GM12878 (cell line): Measurements from ENCODE around the gene CYP2C8. TPM values are rescaled to one million over a fixed set of nuclear protein-coding genes. Genes with fewer than 3 reads are reported as not detected.

ENCODE experiments used
- FOXK2 ChIP-seq: fragments of 450-650 bp; IDR thresholded peaks from 2 replicates; pipeline ENCODE4 v1.6.1; 2017; ENCODE audit warnings: mild to moderate bottlenecking, moderate library complexity
- LARP7 ChIP-seq: fragments of 450-650 bp; IDR thresholded peaks from 2 replicates; pipeline ENCODE4 v1.6.1; 2017; ENCODE audit warnings: mild to moderate bottlenecking
- RAD21 ChIP-seq: IDR thresholded peaks from 2 replicates; pipeline ENCODE4 v1.6.1; 2011; ENCODE audit warnings: mild to moderate bottlenecking, low read depth, low read length, moderate library complexity; ENCODE audit not compliant: insufficient read depth
- TARDBP ChIP-seq: IDR thresholded peaks from 2 replicates; pipeline ENCODE4 v1.6.1; 2016; ENCODE audit warnings: borderline replicate concordance
- ZBTB40 ChIP-seq: fragments of 450-650 bp; IDR thresholded peaks from 2 replicates; pipeline ENCODE4 v1.6.1; 2016; ENCODE audit warnings: mild to moderate bottlenecking, moderate library complexity, borderline replicate concordance
- polyA plus RNA-seq, 11 experiments: library from polyadenylated mRNA; depleted of rRNA in 4 of 11; unstranded in 6 of 11; stranded (reverse) in 5 of 11; fragments of >200 nt; fragmentation: Nextera tagmentation in 4 of 11; fragmentation: Illumina TruSeq in 1 of 11; extraction: Ambion mirVana in 4 of 11; extraction: Trizol in 1 of 11; gene quantifications; 1 replicate in 1 of 11; 2 replicates in 10 of 11; pipeline versions ENCODE4 v1.2.1 to v1.2.3, GENCODE V29; 2011 to 2016; ENCODE audit warnings: inconsistent platforms in 2 of 11, missing spikeins in 2 of 11, low read depth in 1 of 11
- small RNA-seq: library from RNA; depleted of rRNA; stranded (forward); fragments of <200 nt; gene quantifications from one replicate; pipeline ENCODE3, GENCODE V24; 2014
- total RNA-seq, 4 experiments: library from RNA; depleted of rRNA in 3 of 4; stranded (reverse); fragments of >200 nt in 3 of 4; fragmentation: Illumina TruSeq in 1 of 4; extraction: Trizol in 1 of 4; gene quantifications; 2 replicates each; pipeline versions ENCODE4 v1.2.1 to v1.2.3, GENCODE V29; 2013 to 2021

Gene CYP2C8
- total and polyA plus RNA-seq, 10 of the 15 experiments (the other 5 are each of a cell fraction or from before 2014, with no cell fraction given), result 0.10 to 0.82 (median 0.36) TPM; not detected in 2

GRCh38 chr10:94989192-94989591, 80.1 kb downstream of the CYP2C8 start (continued):
- TF ChIP-seq ZBTB40 (no peak), TARDBP (no peak), LARP7 (no peak), FOXK2 (no peak), RAD21 (no peak)

Small RNA genes lying within 50 kb of the gene (small RNA-seq; reads per million reads assigned to genes)
- gene CYP2C60P, result not detected

Other genes with a start within 250 kb of the CYP2C8 start
- gene CYP2C9, start 130.8 kb downstream of the CYP2C8 start, total RNA-seq (2014; rRNA removed), result not detected in 2 replicates
- not detected in 2 replicates for gene CYP2C9, start 130.8 kb downstream of the CYP2C8 start, total RNA-seq (2014; rRNA removed; fragmentation: Illumina TruSeq; extraction: Trizol)
- 0.23 and 0.40 TPM in 2 replicates for gene CYP2C9, start 130.8 kb downstream of the CYP2C8 start, total RNA-seq (2021)
- gene CYP2C9, start 130.8 kb downstream of the CYP2C8 start, polyA plus RNA-seq (2011; rRNA removed), result 0.04 and 0.17 TPM in 2 replicates
- 0.06 TPM in 1 of 2 replicates, not detected in the other for gene CYP2C9, start 130.8 kb downstream of the CYP2C8 start, polyA plus RNA-seq (2014; fragmentation: Illumina TruSeq; extraction: Trizol)
- gene CYP2C9, start 130.8 kb downstream of the CYP2C8 start, polyA plus RNA-seq (2014; fragmentation: Nextera tagmentation; extraction: Ambion mirVana), result not detected
- not detected in 2 replicates for gene CYP2C9, start 130.8 kb downstream of the CYP2C8 start, polyA plus RNA-seq (2014; rRNA removed)
- not detected for gene CYP2C9, start 130.8 kb downstream of the CYP2C8 start, polyA plus RNA-seq (2016; fragmentation: Nextera tagmentation; extraction: Ambion mirVana)
- gene ACSM6, start 124.7 kb upstream of the CYP2C8 start, total RNA-seq (2014; rRNA removed), result not detected in 2 replicates
- gene ACSM6, start 124.7 kb upstream of the CYP2C8 start, total RNA-seq (2014; rRNA removed; fragmentation: Illumina TruSeq; extraction: Trizol), result not detected in 2 replicates
- gene ACSM6, start 124.7 kb upstream of the CYP2C8 start, total RNA-seq (2021), result not detected in 2 replicates
- gene ACSM6, start 124.7 kb upstream of the CYP2C8 start, polyA plus RNA-seq (2011; rRNA removed), result not detected in 2 replicates
- not detected in 2 replicates for gene ACSM6, start 124.7 kb upstream of the CYP2C8 start, polyA plus RNA-seq (2014; fragmentation: Illumina TruSeq; extraction: Trizol)
- gene ACSM6, start 124.7 kb upstream of the CYP2C8 start, polyA plus RNA-seq (2014; fragmentation: Nextera tagmentation; extraction: Ambion mirVana), result under 1 TPM in 1 of 2 experiments, not detected in 1; 0.06 TPM
- gene ACSM6, start 124.7 kb upstream of the CYP2C8 start, polyA plus RNA-seq (2014; rRNA removed), result not detected in 2 replicates
- under 1 TPM; 0.20 to 0.21 TPM for gene ACSM6, start 124.7 kb upstream of the CYP2C8 start, polyA plus RNA-seq (2016; fragmentation: Nextera tagmentation; extraction: Ambion mirVana)
- 86.5 and 95.7 TPM in 2 replicates for gene PDLIM1, start 221.5 kb upstream of the CYP2C8 start, total RNA-seq (2014; rRNA removed)
- 204 and 212 TPM in 2 replicates for gene PDLIM1, start 221.5 kb upstream of the CYP2C8 start, total RNA-seq (2014; rRNA removed; fragmentation: Illumina TruSeq; extraction: Trizol)
- 527 and 530 TPM in 2 replicates for gene PDLIM1, start 221.5 kb upstream of the CYP2C8 start, total RNA-seq (2021)
- gene PDLIM1, start 221.5 kb upstream of the CYP2C8 start, polyA plus RNA-seq (2011; rRNA removed), result 133 and 220 TPM in 2 replicates
- gene PDLIM1, start 221.5 kb upstream of the CYP2C8 start, polyA plus RNA-seq (2014; fragmentation: Illumina TruSeq; extraction: Trizol), result 688 and 698 TPM in 2 replicates
- gene PDLIM1, start 221.5 kb upstream of the CYP2C8 start, polyA plus RNA-seq (2014; fragmentation: Nextera tagmentation; extraction: Ambion mirVana), result 100 to 1,000 TPM; 133 to 338 TPM
- gene PDLIM1, start 221.5 kb upstream of the CYP2C8 start, polyA plus RNA-seq (2014; rRNA removed), result 280 and 305 TPM in 2 replicates
- 100 to 1,000 TPM; 689 to 714 TPM for gene PDLIM1, start 221.5 kb upstream of the CYP2C8 start, polyA plus RNA-seq (2016; fragmentation: Nextera tagmentation; extraction: Ambion mirVana)